Measurements from ENCODE around the gene HOPX. TPM values are rescaled to one million over a fixed set of nuclear protein-coding genes. Genes with fewer than 3 reads are reported as not detected.
"Not testable (repeated sequence)": the region's sequence is repeated elsewhere in the genome, so short reads cannot be mapped to it uniquely, and the experiment has no call there.

HOPX gene
- total RNA-seq, 1 donor from 2014 or later = 1.5 TPM

GRCh38 chr4:56690393-56690792 is 9.3 kb upstream of the HOPX start:
- DNase-seq (ENCODE audit: low spot score) (no peak), ATAC-seq (no peak)
- intact Hi-C loops (cut with DNase I) = no loop called here

GRCh38 chr4:56689201-56689969 is 8.3 kb upstream of the HOPX start:
- DNase-seq (ENCODE audit: low spot score) (no peak), ATAC-seq (no peak)
- intact Hi-C loops (cut with DNase I) = no loop called here

GRCh38 chr4:56688094-56688647 is 7.1 kb upstream of the HOPX start:
- DNase-seq (ENCODE audit: low spot score) = no peak
- intact Hi-C loops (cut with DNase I) = no loop called here
- ATAC-seq = no peak

GRCh38 chr4:56686537-56687231 is 5.6 kb upstream of the HOPX start:
- intact Hi-C loops (cut with DNase I) = no loop called here
- no peak for ATAC-seq

GRCh38 chr4:56684320-56685050 is 3.4 kb upstream of the HOPX start:
- ATAC-seq (no peak), DNase-seq (ENCODE audit: low spot score) (no peak)
- intact Hi-C loops (cut with DNase I) = no loop called here

More at GRCh38 chr4:56686537-56687231, 5.6 kb upstream of the HOPX start:
- DNase-seq (ENCODE audit: low spot score) = no peak

GRCh38 chr4:56683455-56683854 is 2.4 kb upstream of the HOPX start:
- intact Hi-C loops (cut with DNase I) = no loop called here
- DNase-seq (ENCODE audit: low spot score) = no peak
- ATAC-seq = no peak

GRCh38 chr4:56681853-56682525 is 893 bp upstream of the HOPX start:
- intact Hi-C loops (cut with DNase I) = no loop called here
- no peak for ATAC-seq
- DNase-seq (ENCODE audit: low spot score) = no peak

- no peak for DNase-seq (ENCODE audit: low spot score)
- intact Hi-C loops (cut with DNase I) = no loop called here
- no peak for ATAC-seq
Observed at GRCh38 chr4:56680266-56680665, 830 bp downstream of the HOPX start.

- ATAC-seq (no peak), DNase-seq (ENCODE audit: low spot score) (no peak)
- intact Hi-C loops (cut with DNase I) = no loop called here
Observed at GRCh38 chr4:56677711-56678110, 3.4 kb downstream of the HOPX start.

- no peak for ATAC-seq
Observed at GRCh38 chr4:56674984-56675383, 6.1 kb downstream of the HOPX start.

GRCh38 chr4:56671860-56672259 is 9.2 kb downstream of the HOPX start:
- no peak for DNase-seq (ENCODE audit: low spot score)
- intact Hi-C loops (cut with DNase I) = no loop called here
- ATAC-seq = no peak

More at GRCh38 chr4:56674984-56675383, 6.1 kb downstream of the HOPX start:
- intact Hi-C loops (cut with DNase I) = no loop called here
- no peak for DNase-seq (ENCODE audit: low spot score)

GRCh38 chr4:56671373-56671772 is 9.7 kb downstream of the HOPX start:
- ATAC-seq (no peak), DNase-seq (ENCODE audit: low spot score) (no peak)
- intact Hi-C loops (cut with DNase I) = no loop called here

- ATAC-seq (no peak), DNase-seq (ENCODE audit: low spot score) (no peak)
- intact Hi-C loops (cut with DNase I) = no loop called here
Observed at GRCh38 chr4:56668267-56668666, 12.8 kb downstream of the HOPX start.

- not testable (repeated sequence) for DNase-seq (ENCODE audit: low spot score)
Observed at GRCh38 chr4:56667396-56667795, 13.7 kb downstream of the HOPX start.

GRCh38 chr4:56666279-56666678 is 14.8 kb downstream of the HOPX start:
- intact Hi-C loops (cut with DNase I) = no loop called here
- no peak for ATAC-seq

More at GRCh38 chr4:56667396-56667795, 13.7 kb downstream of the HOPX start:
- intact Hi-C loops (cut with DNase I); ATAC-seq: not testable (repeated sequence)

GRCh38 chr4:56665781-56666180 is 15.3 kb downstream of the HOPX start:
- no peak for ATAC-seq
- DNase-seq (ENCODE audit: low spot score) = no peak

More at GRCh38 chr4:56666279-56666678, 14.8 kb downstream of the HOPX start:
- DNase-seq (ENCODE audit: low spot score) = no peak

GRCh38 chr4:56662782-56663468 is 18.2 kb downstream of the HOPX start:
- no peak for ATAC-seq
- intact Hi-C loops (cut with DNase I) = no loop called here
- no peak for DNase-seq (ENCODE audit: low spot score)

More at GRCh38 chr4:56665781-56666180, 15.3 kb downstream of the HOPX start:
- intact Hi-C loops (cut with DNase I) = no loop called here

GRCh38 chr4:56659946-56660345 is 21.1 kb downstream of the HOPX start:
- DNase-seq (ENCODE audit: low spot score) (no peak), ATAC-seq (no peak)
- intact Hi-C loops (cut with DNase I) = no loop called here

Data from sciatic nerve (tissue), 2 donors.